Glomerular visceral epithelial cell (primary cell): Measurements from ENCODE around the gene MGST2.
"Not testable (repeated sequence)": the region's sequence is repeated elsewhere in the genome, so short reads cannot be mapped to it uniquely, and the experiment has no call there.

Experiments used
- DNase-seq: peaks from one replicate; pipeline ENCODE4 v3.0.0-alpha.2; 2016; ENCODE audit errors: extremely low spot score

The MGST2 gene

GRCh38 chr4:139669890-139670289 is 4.3 kb downstream of the MGST2 start:
- DNase-seq = no peak

GRCh38 chr4:139670775-139671174 is 5.2 kb downstream of the MGST2 start:
- DNase-seq = no peak

- DNase-seq = peak; percentile 25
These were observed 6.6 kb downstream of the MGST2 start for GRCh38 chr4:139672215-139672614.

DNA sequence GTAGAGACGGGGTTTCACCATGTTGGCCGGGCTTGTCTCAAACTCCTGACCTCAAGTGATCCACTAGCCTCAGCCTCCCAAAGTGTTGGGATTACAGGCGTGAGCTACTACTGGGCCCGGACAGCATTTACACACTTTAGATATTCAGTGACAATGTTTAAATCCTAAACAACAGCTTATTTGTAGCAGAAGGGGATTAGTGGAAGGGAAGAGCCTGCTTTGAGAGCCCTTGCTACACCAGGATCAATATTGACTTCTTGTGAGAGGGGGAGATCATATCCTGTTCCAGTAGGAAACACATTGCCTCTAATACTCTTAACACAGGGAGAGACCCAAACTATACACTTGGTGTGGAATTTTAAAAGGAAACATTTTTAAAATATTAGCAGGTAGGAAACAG is 7.1 kb downstream of the MGST2 start:
- DNase-seq = no peak

DNA sequence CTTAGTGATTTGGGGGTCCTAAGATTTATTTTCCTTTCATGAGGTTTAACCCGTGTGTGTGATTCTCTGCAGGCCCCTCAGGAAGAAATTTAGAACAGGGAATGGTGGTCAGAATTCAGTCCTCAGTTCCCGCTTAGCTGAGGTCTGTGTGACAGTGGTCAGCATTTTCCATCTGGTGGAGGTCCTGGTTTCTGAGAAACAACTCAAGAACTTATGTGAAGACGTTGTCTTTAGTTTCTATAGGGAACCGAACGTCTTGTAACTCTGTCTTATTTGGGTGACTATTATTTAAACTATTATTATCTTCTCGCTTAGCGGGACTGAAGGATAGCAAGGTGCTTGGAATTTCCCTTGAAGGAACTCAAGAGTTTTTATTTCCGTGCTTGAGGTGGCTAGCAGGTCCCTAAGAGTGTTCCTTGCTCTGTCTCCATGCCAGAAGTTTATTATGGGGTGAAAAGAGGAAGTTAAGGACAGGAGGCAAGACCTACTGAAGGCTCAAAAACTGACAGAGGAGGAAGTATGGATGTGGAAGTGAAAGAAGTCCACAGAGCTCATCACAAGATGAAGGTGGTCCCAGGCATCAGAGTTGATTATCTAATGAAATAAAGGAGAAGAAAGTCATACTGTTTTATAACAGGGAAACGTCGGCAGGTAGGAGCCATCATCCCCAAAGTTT is 9.4 kb downstream of the MGST2 start:
- DNase-seq = no peak

- no peak for DNase-seq
These were observed 10.0 kb downstream of the MGST2 start for GRCh38 chr4:139675651-139676050.

DNA sequence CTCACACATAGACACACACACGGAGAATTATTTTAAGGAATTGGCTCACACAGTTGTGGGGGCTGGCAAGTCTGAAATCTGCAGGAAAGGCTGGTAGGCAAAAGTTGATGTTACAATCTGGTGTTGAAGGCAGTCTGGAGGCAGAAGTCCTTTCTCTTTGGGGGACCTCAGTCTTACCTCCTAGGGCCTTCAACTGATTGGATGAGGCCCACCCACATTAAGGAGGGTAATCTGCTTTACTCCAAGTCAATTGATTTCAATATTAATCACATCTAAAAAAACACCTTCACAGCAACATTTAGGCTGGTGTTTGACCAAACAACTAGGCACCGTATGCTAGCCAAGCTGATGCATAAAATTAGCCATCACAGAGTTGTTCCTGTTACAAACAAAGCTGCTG is 10.7 kb downstream of the MGST2 start:
- no peak for DNase-seq

DNA sequence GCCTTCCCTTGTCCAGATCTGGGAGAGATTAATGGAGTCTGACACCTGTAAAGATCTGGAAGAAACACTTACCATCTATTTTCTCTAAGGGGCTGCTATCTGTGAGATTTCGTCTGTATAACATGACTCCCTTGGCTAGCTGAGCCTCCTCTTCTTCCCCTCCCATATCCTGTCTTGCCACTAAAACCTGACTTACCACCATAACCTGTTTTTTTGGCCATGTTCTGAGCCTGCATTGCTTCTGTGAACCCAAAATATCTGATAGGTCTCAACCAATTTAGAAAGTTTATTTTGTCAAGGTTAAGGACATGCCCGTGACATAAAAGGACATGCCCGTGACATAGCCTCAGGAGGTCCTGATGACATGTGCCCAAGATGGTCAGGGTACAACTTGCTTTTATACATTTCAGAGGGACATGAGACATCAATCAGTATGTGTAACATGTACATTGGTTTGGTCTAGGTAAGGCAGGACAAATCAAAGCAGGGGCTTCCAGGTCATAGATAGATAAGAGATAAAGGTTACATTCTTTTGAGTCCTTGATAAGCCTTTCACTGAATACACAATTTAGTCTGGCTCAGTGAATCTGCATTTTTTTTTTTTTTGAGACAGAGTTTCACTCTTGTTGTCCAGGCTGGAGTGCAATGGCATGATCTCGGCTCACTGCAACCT is 11.4 kb downstream of the MGST2 start:
- no peak for DNase-seq

DNA sequence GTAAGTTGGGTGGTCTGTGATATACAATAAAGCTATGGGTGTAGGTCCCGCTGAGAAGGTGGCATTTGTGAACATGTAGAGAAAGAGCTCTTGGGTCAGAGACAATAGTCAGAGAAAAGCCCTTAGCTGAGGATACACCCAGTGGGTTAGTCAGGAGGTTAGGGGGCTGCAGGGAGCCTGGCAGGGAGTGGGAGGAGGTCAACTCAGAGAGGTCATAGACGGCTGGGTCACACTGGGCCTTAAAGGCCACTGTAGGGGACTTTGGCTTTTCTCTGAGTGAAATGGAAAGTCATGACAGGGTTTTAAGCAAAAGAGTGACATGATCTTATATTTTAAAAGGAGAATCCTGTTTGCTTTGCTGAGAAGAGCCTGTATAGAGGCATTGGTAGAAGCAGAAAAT is 16.7 kb downstream of the MGST2 start:
- DNase-seq = no peak

DNA sequence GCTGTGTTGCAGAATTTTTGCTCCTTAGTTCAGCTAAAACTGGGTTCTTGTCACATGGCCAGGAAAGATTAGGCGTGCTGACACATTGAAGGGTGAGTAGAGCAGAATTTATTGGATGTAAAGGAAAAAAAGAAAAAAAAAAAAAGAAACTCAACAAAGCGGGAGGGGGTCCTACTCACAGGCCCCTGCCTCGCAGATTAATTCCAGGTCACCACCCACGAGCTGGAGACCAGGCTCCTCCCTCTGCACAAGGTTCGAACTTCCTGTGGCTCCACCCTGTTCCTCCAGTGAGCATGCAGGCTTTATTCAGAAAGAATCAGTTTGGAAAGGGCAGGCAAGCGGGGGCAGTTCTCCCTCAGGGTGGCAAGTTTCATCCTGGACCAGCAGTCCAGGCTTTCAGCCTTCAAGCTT is 17.1 kb downstream of the MGST2 start:
- DNase-seq = no peak

GRCh38 chr4:139684351-139684750 is 18.7 kb downstream of the MGST2 start:
- no peak for DNase-seq

GRCh38 chr4:139685180-139685579 is 19.6 kb downstream of the MGST2 start:
- no peak for DNase-seq

- DNase-seq = no peak
These were observed 20.5 kb downstream of the MGST2 start for GRCh38 chr4:139686130-139686529.

- DNase-seq = no peak
These were observed 21.4 kb downstream of the MGST2 start for GRCh38 chr4:139686988-139687387.

DNA sequence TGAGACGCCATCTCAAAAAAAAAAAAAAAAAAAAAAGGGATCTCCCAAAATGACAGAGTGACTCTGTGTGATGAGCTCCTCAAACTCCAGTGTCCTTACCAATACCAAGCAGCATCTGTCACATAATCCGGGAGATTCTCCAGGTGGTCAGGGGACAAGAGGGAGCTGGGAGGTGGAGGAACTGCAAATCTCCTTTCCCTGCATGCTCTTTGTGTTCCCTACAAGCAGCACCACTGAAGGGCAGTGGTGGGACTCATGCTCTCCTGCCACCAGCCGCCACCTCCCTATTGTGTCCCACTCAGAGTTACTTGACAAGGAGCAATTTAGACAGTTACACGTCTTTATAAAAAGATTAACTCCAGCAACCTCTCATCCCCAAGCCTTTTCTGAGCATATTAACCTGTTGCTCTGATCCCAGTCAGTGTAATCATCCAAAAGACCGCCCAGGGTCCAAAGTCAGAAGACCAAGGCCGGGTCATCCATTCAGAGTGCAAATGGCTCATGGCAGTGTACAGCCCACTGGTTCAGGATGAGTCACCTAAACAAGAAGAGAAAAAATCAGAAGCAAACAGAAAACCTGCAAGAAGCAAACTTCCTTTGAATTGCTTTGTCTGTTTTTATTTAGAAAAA is 23.6 kb downstream of the MGST2 start:
- no peak for DNase-seq

- DNase-seq = no peak
These were observed 24.8 kb downstream of the MGST2 start for GRCh38 chr4:139690419-139690818.

DNA sequence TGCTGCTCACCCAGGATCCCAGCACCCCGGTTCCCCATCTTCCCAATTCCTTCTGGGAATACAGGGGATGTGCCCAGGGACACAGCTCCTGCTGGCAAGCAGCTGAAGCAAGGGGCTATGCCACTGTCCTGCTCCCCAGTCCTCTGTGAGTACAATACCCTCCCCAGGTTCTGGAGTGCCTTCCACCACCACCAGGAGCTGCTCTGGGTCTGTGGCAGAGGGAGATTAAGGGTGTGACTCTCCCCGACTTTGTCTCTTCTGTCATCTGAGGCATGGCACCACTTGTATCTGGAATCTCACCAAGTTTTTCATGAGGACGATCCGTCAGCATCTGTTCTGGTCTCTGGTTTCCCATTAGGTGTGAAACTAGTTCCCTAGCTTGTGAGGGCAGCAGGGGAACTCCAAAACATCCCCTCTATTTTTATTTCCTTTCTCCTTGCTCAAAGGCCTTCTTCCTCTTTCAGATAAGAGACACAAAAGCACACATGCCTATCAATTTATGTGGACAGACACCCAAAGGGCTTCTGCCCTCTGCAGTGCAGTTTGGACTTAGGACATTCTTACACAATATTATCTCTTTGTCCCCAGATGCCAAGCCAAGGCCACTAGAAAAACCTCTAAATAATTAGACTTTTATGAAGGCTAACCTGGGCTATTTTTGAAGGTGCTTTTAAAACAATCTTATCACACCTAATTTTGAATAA is 26.8 kb downstream of the MGST2 start:
- DNase-seq = no peak

DNA sequence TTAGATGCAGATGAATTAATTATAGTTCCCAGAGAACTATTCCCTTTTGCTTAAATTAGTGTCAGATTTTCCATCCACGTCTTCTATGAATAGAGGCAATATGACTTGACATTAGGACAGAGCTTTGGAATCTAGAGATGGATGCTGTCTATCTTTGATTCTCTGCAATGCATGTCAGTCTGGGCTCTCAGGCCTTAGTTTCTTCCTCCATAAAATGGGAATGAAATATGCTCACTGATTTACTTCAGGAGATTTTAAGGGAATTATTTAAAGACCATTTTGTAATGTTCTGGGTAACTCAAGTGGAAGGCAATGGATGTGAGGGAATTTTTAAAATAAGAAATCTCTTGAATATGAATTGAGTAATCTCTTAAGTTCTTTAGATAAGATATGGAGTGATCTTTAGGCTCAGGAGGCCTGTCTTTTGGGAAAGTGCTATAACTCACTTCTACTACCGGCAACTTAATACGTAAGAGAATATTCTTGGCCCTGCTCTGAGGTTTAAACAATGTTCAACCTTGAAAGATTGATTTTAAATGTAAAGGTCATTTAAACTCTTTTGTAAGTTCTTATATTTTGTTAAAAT is 29.0 kb downstream of the MGST2 start:
- no peak for DNase-seq

DNA sequence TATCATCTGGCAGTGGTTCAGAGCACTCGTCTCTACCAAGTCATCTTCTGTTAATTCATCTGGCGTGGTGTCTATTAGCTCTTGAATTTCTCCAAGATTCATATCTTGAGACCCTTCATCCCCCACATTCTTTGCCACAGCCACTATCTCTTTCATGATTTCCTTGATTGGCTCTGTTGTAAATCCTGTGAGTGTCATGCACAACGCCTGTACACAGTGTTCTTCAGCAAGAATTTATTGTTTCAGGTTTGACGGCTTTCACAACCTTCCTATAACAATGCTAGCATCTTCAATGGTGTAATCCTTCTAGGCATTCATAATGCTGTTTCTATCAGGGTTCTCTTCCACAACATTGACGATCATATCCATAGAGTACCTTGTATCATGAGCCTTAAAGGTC is 30.9 kb downstream of the MGST2 start:
- no peak for DNase-seq

- not testable (repeated sequence) for DNase-seq
These were observed 32.7 kb downstream of the MGST2 start for GRCh38 chr4:139698167-139698925.

DNA sequence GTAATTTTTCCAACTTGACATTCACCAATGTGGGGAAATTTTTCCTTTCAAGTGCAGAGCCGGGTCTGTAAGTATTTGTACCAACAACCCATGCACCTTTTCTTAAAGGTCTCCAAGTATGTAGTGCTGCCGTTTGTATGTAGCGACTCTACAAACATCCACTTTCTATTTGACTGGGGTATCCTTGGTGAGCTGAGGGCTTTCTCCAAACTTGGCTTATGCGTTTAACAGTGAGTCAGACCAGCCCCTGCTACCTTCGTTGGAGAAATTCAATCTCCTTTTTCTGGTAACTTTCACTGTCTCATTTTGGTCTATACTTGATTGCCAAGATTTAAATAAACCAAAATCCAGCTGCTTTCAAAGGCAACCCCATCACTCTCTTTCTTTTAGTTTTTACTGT is 34.9 kb downstream of the MGST2 start:
- no peak for DNase-seq
